ENCODE results near the gene PAPSS2.

- TF ChIP-seq EZH2 (IDR thresholded peaks at IDR 0.05), result no peak
- no peak for TF ChIP-seq POLR2AphosphoS5 (IDR thresholded peaks at IDR 0.05; ENCODE audit: borderline replicate concordance, low read depth, low read length)
Measured at GRCh38 chr10:87640043-87640442, 19.6 kb upstream of the PAPSS2 start.

All from SK-N-MC (cell line).